ENCODE results near the gene TNFRSF13B. TPM values are rescaled to one million over a fixed set of nuclear protein-coding genes. Genes with fewer than 3 reads are reported as not detected.
A peak's percentile ranks its signal among the peaks of the same experiment; 100 is the strongest.

TNFRSF13B gene
- total and polyA plus RNA-seq, 12 donors: 0.18 to 0.48 TPM; not detected in 10

GRCh38 chr17:16941072-16942036 lies 30.6 kb downstream of the TNFRSF13B start:
- Histone ChIP-seq H3K27ac (no peak overlapping the region), H3K4me3 (no peak overlapping the region), H3K27me3 (no peaks in the 10 kb centered on the region), H3K9me3 (replicated peaks in 1 of 3) (no peaks in the 10 kb centered on the region), H3K4me1 (replicated peaks in 1 of 2) (no peaks in the 10 kb centered on the region), H3K36me3 (replicated peaks in 1 of 2) (no peaks in the 10 kb centered on the region)
- TF ChIP-seq POLR2A (IDR thresholded peaks at IDR 0.05): no peak
- no peak for TF ChIP-seq CTCF (IDR thresholded peaks at IDR 0.05)
- WGBS, 4 donors: 80 to 85% (median 84%) methylated on average over 15 of the region's 15 CpGs
- intact Hi-C loops (cut with DNase I): no loop called here
- peak in 1 of 7 donors; percentile 39 for DNase-seq

- H3K27ac ChIP-seq: no peak overlapping the region
- no peaks in the 10 kb centered on the region for H3K4me1 ChIP-seq (replicated peaks in 1 of 2)
- 73 to 86% (median 80%) methylated on average over 9 to 18 of the region's 18 CpGs for WGBS, 4 donors
- intact Hi-C loops (cut with DNase I): no loop called here
- DNase-seq: peak in 1 of 7 donors; percentile 25
- no peak overlapping the region for H3K4me3 ChIP-seq
- no peaks in the 10 kb centered on the region for H3K27me3 ChIP-seq
- TF ChIP-seq POLR2A (IDR thresholded peaks at IDR 0.05) (no peak), CTCF (IDR thresholded peaks at IDR 0.05) (no peak)
- H3K9me3 ChIP-seq (replicated peaks in 1 of 3): no peaks in the 10 kb centered on the region
- H3K36me3 ChIP-seq (replicated peaks in 1 of 2): no peaks in the 10 kb centered on the region
Measured at GRCh38 chr17:16940116-16940881, 31.6 kb downstream of the TNFRSF13B start.

GRCh38 chr17:16939606-16940115 lies 32.3 kb downstream of the TNFRSF13B start:
- Histone ChIP-seq H3K36me3 (replicated peaks in 1 of 2) (no peaks in the 10 kb centered on the region), H3K4me3 (no peak overlapping the region), H3K9me3 (replicated peaks in 1 of 3) (no peaks in the 10 kb centered on the region), H3K27me3 (no peaks in the 10 kb centered on the region), H3K4me1 (replicated peaks in 1 of 2) (no peaks in the 10 kb centered on the region), H3K27ac (no peak overlapping the region)
- TF ChIP-seq POLR2A (IDR thresholded peaks at IDR 0.05): no peak
- TF ChIP-seq CTCF (IDR thresholded peaks at IDR 0.05): no peak
- intact Hi-C loops (cut with DNase I): no loop called here
- DNase-seq: peak in 1 of 7 donors; percentile 20
- 72 to 79% (median 78%) methylated on average over 9 to 21 of the region's 21 CpGs for WGBS, 4 donors

GRCh38 chr17:16939208-16939576 lies 32.7 kb downstream of the TNFRSF13B start:
- H3K9me3 ChIP-seq (replicated peaks in 1 of 3): no peaks in the 10 kb centered on the region
- H3K4me1 ChIP-seq (replicated peaks in 1 of 2): no peaks in the 10 kb centered on the region
- no peak for DNase-seq
- WGBS, 4 donors: 42 to 50% (median 47%) methylated on average over 1 of the region's 1 CpG
- H3K27me3 ChIP-seq: no peaks in the 10 kb centered on the region
- no peak overlapping the region for H3K27ac ChIP-seq
- no peaks in the 10 kb centered on the region for H3K36me3 ChIP-seq (replicated peaks in 1 of 2)
- intact Hi-C loops (cut with DNase I): no loop called here
- TF ChIP-seq POLR2A (IDR thresholded peaks at IDR 0.05): no peak
- no peak for TF ChIP-seq CTCF (IDR thresholded peaks at IDR 0.05)
- no peak overlapping the region for H3K4me3 ChIP-seq
